Gastroesophageal sphincter (tissue), 4 donors: Measurements from ENCODE around the gene IGFBP6. TPM values are rescaled to one million over a fixed set of nuclear protein-coding genes. Genes with fewer than 3 reads are reported as not detected.

Experiments used
- ATAC-seq: fragments of 150-250 bp; one replicate; pipeline ENCODE4 v1.9.1; 2016; ENCODE audit warnings: mild to moderate bottlenecking, moderate library complexity
- H3K27ac ChIP-seq, 4 donors: fragments of 200-600 bp; sonication (generic) in 3 of 4; 1 replicate in 3 of 4; 2 replicates in 1 of 4; pipeline ENCODE4 v1.5.1; 2016 to 2019
- H3K27me3 ChIP-seq: fragments of 200-600 bp; sonication (generic); one replicate; pipeline ENCODE4 v1.5.1; 2019
- H3K36me3 ChIP-seq, 2 donors: fragments of 200-600 bp; sonication (generic); one replicate each; pipeline ENCODE4 v1.5.1; 2019; ENCODE audit warnings: control low read depth in 1 of 2
- H3K4me1 ChIP-seq, 3 donors: fragments of 200-600 bp; sonication (generic); 1 replicate in 2 of 3; 2 replicates in 1 of 3; pipeline ENCODE4 v1.5.1; 2016 to 2019; ENCODE audit warnings: control low read depth in 2 of 3
- H3K4me3 ChIP-seq, 2 donors: fragments of 200-600 bp; sonication (generic); one replicate each; pipeline ENCODE4 v1.5.1; 2019; ENCODE audit warnings: mild to moderate bottlenecking in 1 of 2, moderate library complexity in 1 of 2
- H3K9me3 ChIP-seq, 3 donors: fragments of 200-600 bp; sonication (generic); one replicate each; pipeline ENCODE4 v1.5.1; 2017 to 2019; ENCODE audit warnings: control low read depth in 2 of 3
- EP300 ChIP-seq: sonication (generic); formaldehyde crosslinking; IDR thresholded peaks from one replicate; pipeline ENCODE4 v1.6.1; 2017; ENCODE audit warnings: antibody characterized with exemption, mild to moderate bottlenecking
- POLR2A ChIP-seq, 2 donors: fragments of 450-650 bp; IDR thresholded peaks; one replicate each; pipeline ENCODE4 v1.6.1; 2017; ENCODE audit warnings: antibody characterized with exemption in 2 of 2, mild to moderate bottlenecking in 2 of 2, moderate library complexity in 1 of 2
- POLR2AphosphoS5 ChIP-seq: sonication (generic); formaldehyde crosslinking; IDR thresholded peaks from one replicate; pipeline ENCODE4 v1.6.1; 2017; ENCODE audit warnings: antibody characterized with exemption
- WGBS, 2 donors: methylation state at CpG; one replicate each; pipeline ENCODE4 v1.1.5; 2018; ENCODE audit warnings: low coverage in 1 of 2; 5-methylcytosine and 5-hydroxymethylcytosine counted together
- small RNA-seq, 4 donors: library from RNA; depleted of rRNA; stranded (forward); fragments of <200 nt; gene quantifications; one replicate each; pipeline ENCODE3, GENCODE V24; 2016
- total RNA-seq, 4 donors: library from RNA; depleted of rRNA; stranded (reverse); fragments of >200 nt; gene quantifications; one replicate each; pipeline ENCODE4 v1.1.0, GENCODE V29; 2016
- TF ChIP-seq, protein P1 (sequence below), 4 experiments: fragments of 200-600 bp in 2 of 4; fragments of 450-650 bp in 2 of 4; sonication (generic) in 1 of 4; IDR thresholded peaks; one replicate each; pipeline ENCODE4 v1.5.1; 2017 to 2019; ENCODE audit warnings: antibody characterized with exemption in 4 of 4, mild to moderate bottlenecking in 2 of 4, moderate library complexity in 2 of 4

Gene IGFBP6
- total RNA-seq, 4 donors from 2014 or later, result 632 to 1,838 (median 914) TPM

DNA sequence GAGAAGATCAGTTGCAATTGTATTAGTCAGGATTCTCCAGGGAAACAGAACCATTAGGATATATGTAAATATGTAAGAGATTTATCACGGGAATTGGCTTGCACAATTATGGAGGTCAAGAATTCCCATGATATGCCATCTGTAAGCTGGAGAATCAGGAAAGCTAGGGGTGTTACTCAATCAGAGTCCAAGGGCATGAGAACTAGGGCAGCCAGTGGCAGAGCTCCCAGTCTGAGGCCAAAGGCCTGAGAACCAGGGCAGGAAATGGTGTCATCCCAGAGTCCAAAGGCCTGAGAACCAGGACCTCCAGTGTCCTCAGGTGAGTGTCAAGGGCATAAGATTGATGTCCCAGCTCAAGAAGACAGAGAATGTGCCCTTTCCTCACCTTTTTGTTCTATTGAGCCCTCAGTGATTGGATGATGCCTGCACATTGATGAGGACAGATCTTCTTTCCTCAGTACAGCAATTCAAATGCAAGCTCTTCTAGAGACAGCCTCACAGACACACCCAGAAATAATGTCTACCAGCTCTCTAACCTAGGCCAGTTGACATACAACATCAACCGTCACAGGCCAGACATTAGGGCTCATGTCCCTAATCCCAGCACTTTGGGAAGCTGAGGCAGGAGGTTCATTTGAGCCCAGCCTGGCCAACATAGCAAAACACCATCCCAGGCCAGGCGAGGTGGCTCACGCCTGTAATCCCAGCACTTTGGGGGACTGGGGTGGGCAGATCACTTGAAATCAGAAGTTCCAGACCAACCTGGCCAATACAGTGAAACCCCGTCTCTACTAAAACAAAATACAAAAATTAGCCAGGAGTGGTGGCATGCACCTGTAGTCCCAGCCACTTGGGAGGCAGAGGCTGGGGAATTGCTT is 48.2 kb downstream of the IGFBP6 start:
- no peaks in the 10 kb centered on the region for H3K36me3 ChIP-seq
- WGBS, 2 donors, result 83 to 93% methylated on average over 3 of the region's 5 CpGs
- no peaks in the 10 kb centered on the region for H3K27me3 ChIP-seq
- H3K4me1 ChIP-seq, result peaks cover 0 to 7% (median 0%) of the 10 kb centered on the region in 3 donors
- TF ChIP-seq POLR2AphosphoS5 (no peak), EP300 (no peak), POLR2A (IDR thresholded peaks at IDR 0.05) (no peak)
- TF ChIP-seq, protein P1, sequence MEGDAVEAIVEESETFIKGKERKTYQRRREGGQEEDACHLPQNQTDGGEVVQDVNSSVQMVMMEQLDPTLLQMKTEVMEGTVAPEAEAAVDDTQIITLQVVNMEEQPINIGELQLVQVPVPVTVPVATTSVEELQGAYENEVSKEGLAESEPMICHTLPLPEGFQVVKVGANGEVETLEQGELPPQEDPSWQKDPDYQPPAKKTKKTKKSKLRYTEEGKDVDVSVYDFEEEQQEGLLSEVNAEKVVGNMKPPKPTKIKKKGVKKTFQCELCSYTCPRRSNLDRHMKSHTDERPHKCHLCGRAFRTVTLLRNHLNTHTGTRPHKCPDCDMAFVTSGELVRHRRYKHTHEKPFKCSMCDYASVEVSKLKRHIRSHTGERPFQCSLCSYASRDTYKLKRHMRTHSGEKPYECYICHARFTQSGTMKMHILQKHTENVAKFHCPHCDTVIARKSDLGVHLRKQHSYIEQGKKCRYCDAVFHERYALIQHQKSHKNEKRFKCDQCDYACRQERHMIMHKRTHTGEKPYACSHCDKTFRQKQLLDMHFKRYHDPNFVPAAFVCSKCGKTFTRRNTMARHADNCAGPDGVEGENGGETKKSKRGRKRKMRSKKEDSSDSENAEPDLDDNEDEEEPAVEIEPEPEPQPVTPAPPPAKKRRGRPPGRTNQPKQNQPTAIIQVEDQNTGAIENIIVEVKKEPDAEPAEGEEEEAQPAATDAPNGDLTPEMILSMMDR (IDR thresholded peaks at IDR 0.05), result no peak
- no peak overlapping the region for H3K4me3 ChIP-seq
- H3K9me3 ChIP-seq, result no peaks in the 10 kb centered on the region
- ATAC-seq, result no peak
- no peak overlapping the region for H3K27ac ChIP-seq

GRCh38 chr12:53147181-53147580 is 49.7 kb downstream of the IGFBP6 start:
- Histone ChIP-seq H3K4me3 (no peak overlapping the region), H3K27ac (no peak overlapping the region), H3K9me3 (no peaks in the 10 kb centered on the region), H3K4me1 (peaks cover 0 to 7% (median 0%) of the 10 kb centered on the region in 3 donors), H3K27me3 (no peaks in the 10 kb centered on the region), H3K36me3 (no peaks in the 10 kb centered on the region)
- 77 to 88% methylated on average over 4 to 5 of the region's 5 CpGs for WGBS, 2 donors
- no peak for ATAC-seq
- TF ChIP-seq, protein P1 (IDR thresholded peaks at IDR 0.05), result no peak
- TF ChIP-seq POLR2A (IDR thresholded peaks at IDR 0.05) (no peak), POLR2AphosphoS5 (no peak), EP300 (no peak)

DNA sequence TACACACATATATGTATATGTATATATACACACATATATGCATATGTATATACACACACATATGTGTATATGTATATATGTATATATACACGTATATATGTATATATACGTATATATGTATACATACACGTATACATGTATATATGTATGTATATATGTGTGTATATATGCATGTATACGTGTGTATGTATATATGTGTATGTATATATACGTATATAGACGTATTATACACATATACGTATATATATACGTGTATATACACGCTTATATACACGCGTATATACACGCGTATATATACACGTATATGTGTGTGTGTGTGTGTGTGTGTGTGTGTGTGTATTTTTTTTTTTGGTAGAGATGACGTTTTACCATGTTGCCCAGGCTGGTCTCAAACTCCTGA is 50.2 kb downstream of the IGFBP6 start:
- no peak overlapping the region for H3K4me3 ChIP-seq
- no peak overlapping the region for H3K27ac ChIP-seq
- no peaks in the 10 kb centered on the region for H3K9me3 ChIP-seq
- no peak for ATAC-seq
- no peaks in the 10 kb centered on the region for H3K36me3 ChIP-seq
- 80 to 82% methylated on average over 15 of the region's 15 CpGs for WGBS, 2 donors
- no peaks in the 10 kb centered on the region for H3K27me3 ChIP-seq
- TF ChIP-seq POLR2AphosphoS5, result no peak
- no peak for TF ChIP-seq POLR2A (IDR thresholded peaks at IDR 0.05)
- peaks cover 0 to 7% (median 0%) of the 10 kb centered on the region in 3 donors for H3K4me1 ChIP-seq

GRCh38 chr12:53151039-53151438 is 53.6 kb downstream of the IGFBP6 start:
- no peak overlapping the region for H3K27ac ChIP-seq
- 90 to 92% methylated on average over 2 to 6 of the region's 6 CpGs for WGBS, 2 donors
- ATAC-seq, result no peak

More at GRCh38 chr12:53151039-53151438, 53.6 kb downstream of the IGFBP6 start:
- H3K4me3 ChIP-seq, result no peak overlapping the region
- no peaks in the 10 kb centered on the region for H3K36me3 ChIP-seq
- H3K4me1 ChIP-seq, result peaks cover 0 to 21% (median 0%) of the 10 kb centered on the region in 3 donors
- no peaks in the 10 kb centered on the region for H3K9me3 ChIP-seq
- TF ChIP-seq, protein P1 (IDR thresholded peaks at IDR 0.05), result no peak
- TF ChIP-seq EP300, result no peak
- no peak for TF ChIP-seq POLR2A (IDR thresholded peaks at IDR 0.05)
- no peak for TF ChIP-seq POLR2AphosphoS5
- no peaks in the 10 kb centered on the region for H3K27me3 ChIP-seq

Small RNA genes within 50 kb of the gene (small RNA-seq; reads per million reads assigned to genes)
- 0 reads per million in 4 donors for gene HIGD1AP1
- gene MIR6757, result 0 to 0.12 (median 0.04) reads per million in 4 donors
- gene RNU6-333P, result 0 reads per million in 4 donors

Other genes starting within 250 kb of the IGFBP6 start
- gene KRT78, start 248.7 kb upstream of the IGFBP6 start, total RNA-seq, result 1 to 10 TPM in 3 of 4 donors, under 1 TPM in 1; 0.27 to 9.5 (median 1.5) TPM
- gene KRT8, start 192.6 kb upstream of the IGFBP6 start, total RNA-seq, result 100 to 1,000 TPM in 3 of 4 donors, 10 to 100 TPM in 1; 72.0 to 565 (median 255) TPM
- 10 to 100 TPM in 3 of 4 donors, 1 to 10 TPM in 1; 4.7 to 73.5 (median 24.3) TPM for gene KRT18, start 148.5 kb upstream of the IGFBP6 start, total RNA-seq
- gene EIF4B, start 91.2 kb upstream of the IGFBP6 start, total RNA-seq, result 100 to 1,000 TPM; 521 to 701 (median 591) TPM
- 100 to 1,000 TPM; 108 to 323 (median 182) TPM for gene TNS2, start 47.6 kb upstream of the IGFBP6 start, total RNA-seq
- gene SPRYD3, start 18.3 kb upstream of the IGFBP6 start, total RNA-seq, result 100 to 1,000 TPM in 2 of 4 donors, 10 to 100 TPM in 2; 79.1 to 137 (median 110) TPM
- gene SOAT2, start 5.8 kb downstream of the IGFBP6 start, total RNA-seq, result under 1 TPM in 1 of 4 donors, not detected in 3; 0.31 TPM
- gene ZNF740, start 83.1 kb downstream of the IGFBP6 start, total RNA-seq, result 10 to 100 TPM; 14.9 to 27.7 (median 17.4) TPM
- 10 to 100 TPM; 11.3 to 47.5 (median 24.1) TPM for gene CSAD, start 83.3 kb downstream of the IGFBP6 start, total RNA-seq
- 1 to 10 TPM in 2 of 4 donors, under 1 TPM in 2; 0.40 to 5.8 (median 2.6) TPM for gene ITGB7, start 109.6 kb downstream of the IGFBP6 start, total RNA-seq
- 10 to 100 TPM; 15.6 to 26.6 (median 22.9) TPM for gene RARG, start 134.5 kb downstream of the IGFBP6 start, total RNA-seq
- 1 to 10 TPM in 2 of 4 donors, under 1 TPM in 2; 0.13 to 2.3 (median 0.64) TPM for gene ESPL1, start 170.6 kb downstream of the IGFBP6 start, total RNA-seq
- gene PFDN5, start 197.9 kb downstream of the IGFBP6 start, total RNA-seq, result 100 to 1,000 TPM; 390 to 782 (median 568) TPM
- gene MYG1, start 202.0 kb downstream of the IGFBP6 start, total RNA-seq, result 10 to 100 TPM; 40.9 to 49.2 (median 46.3) TPM
- 10 to 100 TPM; 36.4 to 88.9 (median 46.5) TPM for gene AAAS, start 223.9 kb downstream of the IGFBP6 start, total RNA-seq
- gene SP7, start 238.7 kb downstream of the IGFBP6 start, total RNA-seq, result not detected